Measurements from ENCODE around the gene ZNF335.

- TF ChIP-seq CTCF (IDR thresholded peaks at IDR 0.05) (no peak), EZH2 (IDR thresholded peaks at IDR 0.05) (no peak), EZH2phosphoT487 (IDR thresholded peaks at IDR 0.05) (no peak)
Observed at GRCh38 chr20:46002008-46002407, 30.0 kb upstream of the ZNF335 start.
